ENCODE data around the gene DAZAP1.

The DAZAP1 gene

DNA sequence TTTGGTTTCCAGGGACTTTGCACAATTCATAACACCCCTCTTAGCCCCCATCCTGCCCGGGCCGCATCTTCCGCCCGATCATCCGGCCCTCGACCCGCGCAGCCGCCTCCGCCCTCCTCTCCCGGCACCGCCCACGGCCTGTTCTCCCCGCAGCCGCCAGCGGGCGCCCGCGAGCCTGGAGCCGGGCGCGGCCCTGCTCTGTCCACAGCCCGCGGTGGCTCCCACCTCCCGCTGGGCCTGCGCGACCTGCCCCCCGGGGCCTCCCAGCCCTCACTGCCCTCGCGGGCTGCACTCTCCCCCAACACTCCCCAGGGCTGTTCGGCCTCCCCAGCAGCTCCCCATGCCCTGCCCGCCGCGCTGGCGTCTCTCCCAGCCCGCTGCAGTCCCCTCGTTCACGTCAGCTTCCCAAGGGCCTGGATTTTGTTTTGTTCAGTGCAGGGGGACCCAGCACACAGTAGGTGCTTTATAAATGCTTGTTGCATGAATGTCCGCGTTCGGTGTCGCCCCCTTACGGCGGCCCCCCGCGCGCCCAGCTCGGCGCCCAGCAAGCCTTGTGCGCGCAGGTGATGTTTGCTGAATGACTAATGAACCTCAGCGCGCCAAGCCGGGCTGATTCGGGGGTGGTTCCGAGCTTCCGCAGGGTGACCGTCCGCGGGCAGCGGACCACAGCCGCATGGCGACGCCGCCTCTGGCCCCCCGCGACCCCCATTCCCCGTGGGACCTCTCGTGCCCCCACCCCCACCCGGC, 38.0 kb downstream of the DAZAP1 start:
- peak; percentile 94 for DNase-seq (ENCODE audit: low spot score)

DNA sequence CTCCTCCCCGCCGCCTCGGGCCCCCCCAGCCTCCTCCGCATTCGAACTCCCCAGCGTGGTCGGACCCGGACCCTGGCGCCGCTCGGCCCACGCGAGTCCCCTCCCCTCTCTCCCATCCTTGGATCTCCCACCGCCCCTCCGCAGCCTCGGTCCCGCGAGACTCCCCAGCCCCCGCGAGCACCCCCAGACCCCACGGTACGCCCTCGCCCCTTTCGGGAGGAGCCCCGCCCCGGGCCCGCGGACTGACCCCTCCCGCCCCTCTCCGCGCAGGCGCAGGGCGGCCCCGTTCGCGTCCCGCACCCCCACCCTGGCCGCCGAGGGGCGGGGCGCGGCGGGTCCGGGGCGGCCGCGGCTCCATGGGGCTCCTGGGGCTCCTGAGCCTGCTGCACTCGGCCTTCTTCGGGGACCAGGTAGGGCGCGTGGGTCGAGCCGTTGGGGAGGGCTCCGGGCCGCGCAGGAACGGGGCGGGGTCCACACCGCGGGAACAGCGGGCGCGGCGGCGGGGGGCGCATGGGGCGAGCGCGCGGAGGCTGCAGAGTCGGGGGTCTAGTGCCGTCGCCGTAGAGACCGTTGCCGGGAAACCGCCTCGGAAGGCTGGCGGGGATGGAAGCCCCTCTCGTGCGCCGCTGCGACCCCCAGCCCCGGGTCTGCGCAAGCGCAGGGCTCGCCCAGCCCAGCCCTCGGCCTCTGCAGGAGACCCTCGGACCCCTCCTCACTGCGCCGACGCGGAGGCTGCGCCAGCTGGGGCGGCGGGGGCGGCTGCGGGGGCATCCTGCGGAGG, 38.7 kb downstream of the DAZAP1 start:
- DNase-seq (ENCODE audit: low spot score) = peak; percentile 92

DNA sequence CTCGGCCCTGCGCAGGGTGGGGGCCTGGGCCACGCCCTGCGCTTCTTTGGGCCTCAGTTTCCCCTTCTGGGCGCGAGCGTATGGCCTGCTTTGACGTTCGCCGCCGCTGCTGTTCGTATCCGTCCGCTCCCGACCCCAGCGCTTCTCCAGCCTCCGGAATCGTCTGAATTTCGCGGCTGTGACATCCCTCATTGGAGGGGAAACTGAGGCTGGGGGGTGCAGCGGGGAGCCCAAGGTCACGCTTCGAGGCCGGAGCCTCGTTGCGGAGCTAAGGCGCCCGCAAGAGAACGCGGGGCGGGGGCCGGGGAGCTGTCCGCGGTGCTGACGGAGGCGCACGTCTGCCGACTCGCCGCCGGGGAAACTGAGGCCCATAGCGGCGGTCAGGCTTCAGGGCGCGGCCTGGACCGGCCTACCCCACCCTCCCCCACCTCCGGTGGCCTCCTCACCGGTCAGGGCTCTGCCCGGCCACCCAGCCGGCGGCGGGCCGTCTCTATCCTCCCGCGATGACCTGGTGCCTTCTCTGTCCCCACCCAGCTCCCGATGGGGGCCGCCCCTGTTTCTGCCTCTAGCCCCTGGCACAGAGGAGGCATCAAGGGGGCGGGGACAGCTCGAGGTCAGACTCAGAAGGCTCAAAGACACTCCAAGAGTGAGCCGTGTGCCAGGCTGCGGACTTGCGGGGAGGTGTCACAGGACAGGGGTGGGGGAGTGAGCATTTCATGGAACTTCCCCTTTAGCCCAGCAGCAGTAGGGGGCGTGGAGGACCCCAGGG, 39.5 kb downstream of the DAZAP1 start:
- no peak for DNase-seq (ENCODE audit: low spot score)

DNA sequence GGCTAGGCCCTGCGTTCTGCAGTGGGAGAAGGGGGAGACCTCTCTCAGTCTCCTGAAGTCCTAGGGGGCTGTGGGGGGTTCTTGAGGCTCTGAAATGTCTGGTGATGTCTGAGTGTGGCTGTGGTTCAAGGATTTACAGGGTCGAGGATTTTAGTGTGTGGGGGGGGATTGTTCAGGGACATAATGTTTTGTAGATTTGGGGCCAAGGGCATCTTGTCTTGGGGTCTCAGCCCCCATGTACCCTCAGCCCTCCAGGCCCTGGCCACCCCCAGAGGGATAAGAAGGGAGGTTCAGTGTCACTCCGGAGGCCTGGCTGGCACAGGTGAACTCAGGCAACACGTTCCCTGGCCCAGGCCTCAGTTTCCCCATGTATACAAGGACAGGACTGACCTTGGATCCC, 40.1 kb downstream of the DAZAP1 start:
- DNase-seq (ENCODE audit: low spot score) = no peak

DNA sequence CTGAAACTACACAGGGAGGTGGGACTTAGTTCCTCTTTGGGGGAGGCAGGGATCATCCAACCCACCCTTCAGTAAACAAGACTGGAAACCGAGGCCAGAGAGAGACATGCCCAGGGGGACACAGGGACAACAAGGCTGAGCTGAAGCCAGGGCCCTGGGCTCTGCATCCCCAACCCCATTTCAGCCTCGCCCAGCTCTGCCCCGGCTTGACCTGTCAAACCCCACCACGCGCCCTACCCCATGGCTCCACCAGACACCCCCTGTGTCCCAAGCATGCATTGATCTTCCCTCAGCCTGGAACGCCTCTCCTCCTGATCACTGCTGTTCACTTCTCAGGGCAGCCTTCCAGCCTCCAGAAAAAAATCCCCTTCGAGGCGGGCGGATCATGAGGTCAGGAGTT, 40.6 kb downstream of the DAZAP1 start:
- DNase-seq (ENCODE audit: low spot score) = no peak

DNA sequence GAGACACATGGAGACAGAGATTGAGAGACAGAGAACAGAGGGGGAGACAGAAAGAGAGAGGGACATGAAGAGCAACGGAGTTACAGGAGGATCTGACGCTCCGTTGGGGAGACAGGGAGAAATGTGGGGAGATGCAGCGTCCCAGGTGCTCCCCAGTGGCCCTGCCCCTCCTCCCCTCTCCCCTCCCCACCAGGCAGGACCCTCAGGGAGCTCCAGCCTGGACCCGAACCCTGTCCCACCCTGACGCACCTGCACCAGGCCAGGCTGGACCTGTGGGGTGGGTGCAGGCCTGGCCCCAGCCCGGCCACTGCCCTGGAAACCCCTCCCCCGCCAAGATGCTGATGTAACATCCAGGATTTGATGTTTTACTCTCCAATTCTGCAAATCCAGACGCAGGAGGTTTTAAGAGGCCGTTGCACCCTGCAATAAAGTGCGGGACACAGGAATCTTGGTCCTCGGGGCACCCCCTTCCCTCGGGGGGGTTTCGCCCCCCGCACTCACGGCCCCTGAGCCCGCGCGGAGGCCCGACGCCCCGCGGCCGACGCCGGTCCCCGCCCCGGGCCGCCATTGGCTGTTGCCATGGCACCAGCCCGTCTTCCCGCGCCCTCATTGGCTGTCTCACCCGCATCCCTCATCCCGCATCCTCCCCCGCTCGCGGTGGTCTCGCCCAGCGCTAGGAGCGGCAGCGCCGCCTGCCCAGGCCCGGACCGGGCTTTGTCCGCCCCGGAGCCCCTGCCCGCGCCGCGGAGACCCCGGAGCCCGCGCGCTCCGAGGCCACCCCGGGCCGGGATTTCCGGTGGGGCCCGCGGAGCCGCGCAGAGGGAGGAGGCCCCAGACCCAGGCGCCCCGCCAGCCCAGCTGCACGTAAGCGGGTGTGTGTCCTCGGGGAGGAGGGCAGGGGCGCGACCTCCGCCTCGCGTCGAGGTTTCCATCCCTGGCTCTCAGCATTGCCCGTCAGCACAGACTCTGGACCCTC, 42.4 kb downstream of the DAZAP1 start, which contains the start of gene APC2:
Gene APC2 (plus strand): TSS at position 655 of the 976 bp plus-strand sequence. CDS start 2,881 bp downstream, outside the sequence.
- DNase-seq (ENCODE audit: low spot score) = peak; percentile 96

DNA sequence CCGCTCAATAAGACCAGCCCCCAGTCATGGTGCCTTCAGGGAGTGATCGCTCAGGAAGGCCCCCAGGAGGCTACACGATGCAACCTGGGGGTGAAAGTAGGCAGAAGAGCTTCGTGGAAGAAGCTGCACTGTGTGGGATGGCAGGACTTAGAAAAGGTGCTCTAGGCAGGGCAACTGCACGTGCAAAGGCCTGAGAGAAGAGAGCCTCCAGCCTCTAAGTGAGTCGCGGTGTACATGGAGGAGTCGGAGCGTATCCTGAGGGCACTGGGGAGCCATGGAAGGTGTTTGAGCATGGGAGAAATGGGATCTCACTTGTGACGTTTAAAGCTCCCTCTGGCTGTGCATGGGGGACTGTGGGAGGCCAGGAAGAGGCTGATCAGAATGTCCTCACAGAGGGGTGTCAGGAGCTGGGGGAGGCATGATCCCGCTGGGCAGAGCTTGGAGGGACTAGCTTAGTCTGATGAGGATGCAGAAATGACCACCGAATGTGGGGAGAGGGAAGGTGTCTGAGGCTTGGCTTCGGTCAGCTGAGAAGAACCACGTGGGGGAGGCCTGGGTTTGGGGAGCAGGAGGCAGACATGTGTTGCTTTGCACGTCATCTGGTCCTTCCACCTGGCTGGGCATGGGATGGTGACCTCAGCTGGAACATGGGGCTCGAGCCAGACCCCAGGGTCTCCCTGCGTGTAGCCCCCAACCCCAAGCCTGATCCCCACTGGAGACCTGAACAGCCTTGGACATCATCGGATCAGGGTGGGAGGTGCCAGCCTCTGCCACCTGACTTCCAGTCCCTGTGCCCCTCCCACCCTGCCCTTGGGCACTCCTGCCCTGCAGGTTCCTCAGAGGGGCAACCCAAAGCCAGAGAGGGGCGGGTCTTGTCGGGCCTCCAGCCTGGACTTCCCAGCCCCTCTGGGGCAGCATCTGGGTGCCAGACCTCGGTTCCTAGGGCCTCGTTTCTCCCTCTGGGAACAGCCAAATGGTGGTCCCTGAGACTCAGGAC, 43.6 kb downstream of the DAZAP1 start:
- no peak for DNase-seq (ENCODE audit: low spot score)

DNA sequence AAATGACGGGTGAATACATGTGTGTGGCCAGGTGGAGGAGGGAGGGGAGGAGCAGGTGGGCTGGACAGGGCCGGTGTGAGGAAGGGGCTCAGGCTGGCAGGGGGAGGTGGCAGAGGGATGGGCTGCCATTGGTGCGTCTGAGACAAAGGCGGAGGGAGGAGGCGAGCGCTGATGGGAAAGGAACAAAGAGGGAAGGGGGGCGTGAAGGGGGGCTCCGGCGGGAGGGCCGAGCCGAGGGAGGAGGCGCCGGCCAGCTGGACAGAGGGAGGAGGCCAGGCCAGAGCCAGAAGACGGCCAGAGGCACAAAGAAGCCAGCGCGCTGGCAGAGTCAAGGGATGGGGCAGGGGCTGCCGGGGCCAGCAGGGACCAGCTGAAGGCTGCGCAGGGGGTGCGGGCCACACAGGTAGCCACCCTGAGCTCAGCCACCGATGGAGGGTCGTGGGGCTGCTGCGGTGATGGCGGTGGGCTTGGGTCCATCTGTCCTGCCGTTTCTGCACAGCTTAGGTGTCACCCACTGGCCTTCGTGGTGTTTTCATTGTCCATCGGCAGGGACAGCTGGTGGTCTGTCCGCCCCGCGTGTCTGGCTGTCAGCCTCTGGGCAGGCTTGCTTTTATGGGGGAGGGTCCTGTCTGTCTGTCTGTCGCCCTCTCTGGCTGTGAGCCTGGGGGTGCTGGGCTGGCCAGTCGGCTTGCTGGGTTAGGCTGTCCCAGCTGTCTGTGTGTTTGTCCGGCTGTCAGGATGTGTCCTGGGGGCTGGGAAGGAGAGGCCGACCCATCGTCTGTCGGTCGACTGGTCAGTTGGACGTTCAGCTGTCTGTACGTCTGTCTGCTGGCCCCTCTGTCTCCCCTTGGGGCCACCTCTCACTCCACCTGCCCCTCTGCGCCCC, 44.8 kb downstream of the DAZAP1 start:
- DNase-seq (ENCODE audit: low spot score) = no peak

DNA sequence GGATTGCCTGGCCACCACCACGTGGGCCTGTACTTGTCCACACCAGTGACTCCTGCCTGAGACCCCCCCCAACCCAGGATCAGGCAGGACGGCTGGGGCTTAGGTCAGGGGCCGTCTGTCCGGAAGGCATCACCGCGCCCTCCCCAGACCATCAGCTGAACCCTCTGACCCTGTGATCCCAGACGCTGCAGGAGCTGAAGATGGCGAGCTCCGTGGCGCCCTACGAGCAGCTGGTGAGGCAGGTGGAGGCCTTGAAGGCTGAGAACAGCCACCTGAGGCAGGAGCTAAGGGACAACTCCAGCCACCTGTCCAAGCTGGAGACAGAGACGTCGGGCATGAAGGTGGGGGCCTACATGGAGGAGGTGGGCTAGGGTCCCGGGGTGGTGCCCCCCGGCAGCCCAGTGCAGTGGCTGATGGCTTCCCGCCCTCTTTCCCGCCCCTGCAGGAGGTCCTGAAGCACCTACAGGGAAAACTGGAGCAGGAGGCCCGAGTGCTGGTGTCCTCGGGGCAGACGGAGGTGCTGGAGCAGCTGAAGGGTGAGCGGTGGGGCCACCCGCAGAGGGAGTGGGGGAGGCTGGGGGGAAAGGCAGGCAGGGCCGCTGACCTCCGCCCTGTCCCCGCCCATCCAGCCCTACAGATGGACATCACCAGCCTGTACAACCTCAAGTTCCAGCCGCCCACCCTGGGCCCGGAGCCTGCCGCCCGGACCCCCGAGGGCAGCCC, 45.6 kb downstream of the DAZAP1 start:
- no peak for DNase-seq (ENCODE audit: low spot score)

DNA sequence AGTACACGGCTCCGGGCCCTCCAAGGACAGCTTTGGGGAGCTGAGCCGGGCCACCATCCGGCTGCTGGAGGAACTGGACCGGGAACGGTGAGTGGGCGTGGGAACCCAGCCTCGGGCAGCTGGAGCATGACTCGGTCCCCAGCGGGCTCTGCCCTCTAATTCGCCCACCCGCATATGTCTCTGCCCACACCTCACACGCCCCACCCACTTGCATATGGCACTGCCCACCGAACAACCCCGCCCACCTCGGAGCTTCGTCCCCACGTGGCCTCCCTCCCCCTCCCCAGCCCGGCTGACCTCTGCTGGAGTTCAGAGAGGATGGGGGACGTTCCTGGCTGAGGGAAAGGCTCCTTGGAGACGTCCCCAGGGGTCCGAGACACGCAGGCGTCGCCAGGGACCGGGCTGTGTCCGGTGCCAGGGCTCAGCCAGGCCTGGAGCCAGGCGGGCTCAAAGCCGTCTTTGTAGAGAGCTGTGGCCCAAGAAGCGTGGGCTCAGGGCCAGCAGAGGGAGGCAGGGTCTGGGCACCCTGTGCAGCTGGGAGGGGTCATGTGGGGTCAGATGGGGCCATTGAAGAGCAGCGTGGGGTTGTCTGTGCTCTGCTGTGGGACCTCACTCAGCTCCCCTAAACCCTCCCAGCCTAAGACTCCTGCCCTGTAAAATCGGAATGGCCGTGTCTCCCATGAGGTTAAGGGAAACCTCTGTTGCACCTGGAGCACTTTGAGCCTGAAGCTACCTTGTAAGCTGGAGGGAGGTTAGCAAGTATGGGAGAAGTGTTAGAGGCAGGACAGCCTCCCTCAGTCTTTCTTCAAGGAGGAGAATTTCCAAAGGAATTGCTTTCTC, 46.4 kb downstream of the DAZAP1 start:
- peak; percentile 64 for DNase-seq (ENCODE audit: low spot score)

DNA sequence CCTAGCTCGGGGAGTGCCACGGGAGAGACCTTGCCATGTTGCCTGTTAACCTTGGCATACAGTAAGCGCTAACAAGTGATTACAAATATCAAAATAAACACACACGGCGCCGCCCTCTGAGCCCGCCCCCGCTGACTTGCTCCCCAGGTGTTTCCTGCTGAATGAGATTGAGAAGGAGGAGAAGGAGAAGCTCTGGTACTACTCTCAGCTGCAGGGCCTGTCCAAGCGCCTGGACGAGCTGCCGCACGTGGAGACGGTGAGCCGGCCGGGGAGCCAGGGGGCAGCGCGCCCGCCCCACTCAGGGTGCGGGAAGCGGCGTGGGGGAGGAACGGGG, 47.6 kb downstream of the DAZAP1 start:
- DNase-seq (ENCODE audit: low spot score) = no peak

DNA sequence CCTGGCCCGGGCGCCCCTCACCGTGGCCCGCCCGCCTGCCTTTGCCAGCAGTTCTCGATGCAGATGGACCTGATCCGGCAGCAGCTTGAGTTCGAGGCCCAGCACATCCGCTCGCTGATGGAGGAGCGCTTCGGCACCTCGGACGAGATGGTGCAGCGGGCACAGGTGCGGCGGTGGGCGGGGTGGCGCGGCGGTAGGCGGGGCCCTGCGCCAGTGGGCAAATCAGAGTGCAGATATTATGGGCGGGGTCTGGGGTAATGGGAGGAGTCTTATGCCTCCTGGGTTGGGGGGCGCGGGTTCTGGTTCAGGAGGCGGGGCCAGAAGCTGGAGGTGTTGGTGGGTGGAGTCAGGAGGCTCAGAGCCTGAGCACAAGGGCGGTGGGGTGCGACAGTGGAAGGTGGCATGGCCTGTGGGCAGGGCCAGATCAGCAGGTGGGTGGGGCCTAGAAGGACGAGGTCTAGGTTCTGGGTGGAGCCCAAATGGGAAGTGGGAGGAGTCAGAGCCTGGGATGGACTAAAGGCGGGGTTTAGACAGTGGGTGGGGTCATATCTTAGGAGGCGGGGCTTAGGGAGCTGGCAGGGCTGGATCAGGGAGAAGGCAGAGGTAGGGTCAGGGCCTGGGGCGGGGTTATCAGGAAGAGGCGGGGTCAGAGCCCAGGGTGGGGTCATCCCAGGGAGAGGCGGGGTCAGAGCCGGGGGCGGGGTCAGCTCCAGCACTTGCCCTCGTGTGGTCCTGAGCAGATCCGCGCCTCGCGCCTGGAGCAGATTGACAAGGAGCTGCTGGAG, 48.1 kb downstream of the DAZAP1 start:
- peak; percentile 79 for DNase-seq (ENCODE audit: low spot score)

DNA sequence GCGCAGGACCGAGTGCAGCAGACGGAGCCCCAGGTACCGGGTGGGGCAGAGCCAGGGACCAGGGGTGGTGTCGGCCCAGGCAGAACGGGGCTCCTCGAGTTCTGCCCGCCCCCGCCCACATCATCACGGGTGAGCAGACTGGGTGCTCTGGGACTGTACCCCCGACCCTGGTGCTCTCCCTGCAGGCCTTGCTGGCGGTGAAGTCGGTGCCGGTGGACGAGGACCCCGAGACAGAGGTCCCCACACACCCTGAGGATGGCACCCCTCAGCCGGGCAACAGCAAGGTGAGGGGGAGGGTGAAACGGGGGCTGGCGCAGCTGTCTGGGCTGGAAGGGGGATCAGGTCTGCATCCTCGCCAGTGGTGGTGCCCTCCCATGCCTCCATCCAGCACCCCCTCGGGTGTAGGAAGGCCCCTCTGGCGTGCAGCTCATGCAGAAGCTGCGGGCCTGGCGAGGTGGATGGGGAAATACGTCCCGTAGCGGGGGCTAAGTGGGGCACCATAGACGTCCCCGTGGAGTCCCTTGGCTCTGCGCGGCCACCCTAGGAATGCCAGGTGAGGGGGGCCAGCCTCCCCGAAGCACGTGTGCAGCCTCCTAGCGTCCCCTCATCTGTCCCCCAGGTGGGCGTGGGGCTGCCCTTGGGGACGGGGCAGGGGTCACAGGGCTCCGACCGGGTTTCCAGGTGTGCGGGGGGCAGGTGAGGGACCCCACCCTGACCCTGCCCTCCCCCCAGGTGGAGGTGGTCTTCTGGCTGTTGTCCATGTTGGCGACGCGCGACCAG, 48.9 kb downstream of the DAZAP1 start:
- DNase-seq (ENCODE audit: low spot score) = no peak

DNA sequence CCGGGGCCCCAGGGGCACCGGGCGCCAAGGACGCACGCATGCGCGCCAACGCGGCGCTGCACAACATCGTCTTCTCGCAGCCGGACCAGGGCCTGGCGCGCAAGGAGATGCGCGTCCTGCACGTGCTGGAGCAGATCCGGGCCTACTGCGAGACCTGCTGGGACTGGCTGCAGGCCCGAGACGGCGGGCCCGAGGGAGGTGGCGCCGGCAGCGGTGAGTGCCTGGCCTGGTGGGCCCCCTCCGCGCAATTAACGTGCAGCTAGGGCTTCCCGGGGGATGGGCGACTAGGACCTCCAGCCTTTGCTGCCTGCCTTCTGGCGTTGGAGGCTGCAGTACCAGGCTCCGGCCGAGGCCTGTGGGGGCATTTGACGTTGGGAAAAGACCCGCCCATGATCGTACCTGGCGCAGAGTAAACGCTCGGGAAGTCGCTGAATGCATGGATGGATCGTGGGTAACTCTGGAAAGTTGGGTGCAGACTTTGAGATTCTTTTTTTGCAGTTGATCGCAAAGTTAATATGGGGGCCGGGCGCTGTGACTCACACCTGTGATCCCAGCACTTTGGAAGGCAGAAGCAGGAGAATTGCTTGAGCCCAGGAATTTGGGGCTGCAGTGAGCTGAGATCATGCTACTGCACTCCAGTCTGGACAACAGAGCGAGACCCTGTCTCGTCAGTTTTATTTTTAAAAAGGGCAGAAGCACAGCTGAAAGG, 49.8 kb downstream of the DAZAP1 start:
- peak; percentile 58 for DNase-seq (ENCODE audit: low spot score)

DNA sequence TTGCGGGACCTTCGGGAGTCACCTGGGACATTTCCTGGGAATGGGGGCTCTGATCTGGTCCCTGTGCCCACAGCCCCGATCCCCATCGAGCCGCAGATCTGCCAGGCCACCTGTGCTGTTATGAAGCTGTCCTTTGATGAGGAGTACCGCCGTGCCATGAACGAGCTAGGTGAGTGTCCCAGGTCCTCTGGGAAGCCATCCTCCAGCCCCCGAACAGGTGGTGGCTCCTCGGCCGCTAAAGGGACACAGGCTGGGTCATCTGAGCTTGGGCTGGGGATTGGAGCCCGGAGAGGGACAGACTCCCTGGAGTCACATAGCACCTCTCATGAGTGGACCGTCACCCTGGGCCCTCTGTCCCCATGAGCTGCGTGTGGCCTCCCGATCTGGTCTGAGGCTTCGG, 50.5 kb downstream of the DAZAP1 start:
- DNase-seq (ENCODE audit: low spot score) = no peak
